ENCODE measurements around the gene MYO15B.

The MYO15B gene

DNA sequence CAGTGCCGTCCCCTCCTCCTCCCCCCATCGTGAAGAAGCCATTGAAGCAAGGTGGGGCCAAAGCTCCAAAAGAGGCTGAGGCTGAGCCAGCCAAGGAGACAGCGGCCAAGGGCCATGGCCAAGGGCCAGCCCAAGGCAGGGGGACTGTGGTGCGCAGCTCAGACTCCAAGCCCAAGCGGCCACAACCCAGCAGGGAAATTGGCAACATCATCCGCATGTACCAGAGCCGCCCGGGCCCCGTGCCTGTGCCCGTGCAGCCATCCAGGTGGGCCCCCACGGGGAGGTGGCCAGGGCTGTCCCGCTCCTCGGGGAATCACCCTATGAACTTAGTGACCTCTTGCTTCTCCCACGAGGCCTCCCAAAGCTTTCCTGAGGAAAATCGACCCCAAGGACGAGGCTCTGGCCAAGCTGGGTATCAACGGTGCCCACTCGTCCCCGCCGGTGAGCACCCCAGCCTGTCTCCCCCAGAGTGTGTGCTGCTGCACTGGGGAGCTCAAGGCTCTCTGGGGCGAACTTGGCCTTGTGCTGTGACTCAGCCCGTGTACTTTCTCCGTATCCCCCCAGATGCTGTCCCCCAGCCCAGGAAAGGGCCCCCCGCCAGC is 29.0 kb downstream of the MYO15B start:
- intact Hi-C loops (cut with DNase I), result no loop called here
- no peak for DNase-seq

DNA sequence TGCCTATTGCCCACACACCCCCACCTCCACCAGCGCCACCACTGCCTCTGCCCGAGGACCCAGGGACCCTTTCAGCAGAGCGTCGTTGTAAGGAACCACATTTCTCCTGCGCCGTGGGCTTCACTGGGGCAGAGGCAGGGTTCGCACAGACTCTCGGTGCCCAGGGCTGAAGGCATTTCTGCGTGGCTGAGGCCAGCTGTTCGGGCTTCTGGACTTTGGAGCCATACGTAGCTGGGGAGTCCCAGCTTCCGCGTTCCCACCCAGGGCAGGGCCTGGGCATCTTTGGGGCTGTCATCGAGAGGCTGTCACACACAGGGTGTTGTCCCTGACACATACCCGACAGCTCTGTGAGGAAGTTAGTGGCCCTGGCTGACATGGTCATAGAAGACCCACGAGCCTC is 29.6 kb downstream of the MYO15B start:
- intact Hi-C loops (cut with DNase I), result no loop called here
- DNase-seq, result no peak

DNA sequence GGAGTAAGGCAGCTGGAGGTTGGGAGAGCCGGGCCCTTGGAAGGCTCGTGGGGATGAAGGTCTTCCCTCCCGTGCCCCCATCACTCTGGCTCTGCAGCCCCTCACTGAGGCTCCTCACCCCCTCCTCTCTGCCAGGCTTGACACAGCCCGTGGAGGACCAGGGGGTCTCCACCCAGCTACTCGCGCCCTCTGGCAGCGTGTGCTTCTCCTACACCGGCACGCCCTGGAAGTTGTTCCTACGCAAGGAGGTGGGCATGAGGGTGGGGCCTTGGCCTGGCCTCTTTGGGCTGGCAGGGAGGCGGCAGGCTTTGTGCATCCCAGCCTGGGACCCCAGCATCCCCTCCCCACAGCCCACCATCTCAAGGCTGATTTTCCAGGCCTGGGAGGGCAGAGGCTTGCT is 30.1 kb downstream of the MYO15B start:
- DNase-seq, result no peak
- intact Hi-C loops (cut with DNase I), result no loop called here

DNA sequence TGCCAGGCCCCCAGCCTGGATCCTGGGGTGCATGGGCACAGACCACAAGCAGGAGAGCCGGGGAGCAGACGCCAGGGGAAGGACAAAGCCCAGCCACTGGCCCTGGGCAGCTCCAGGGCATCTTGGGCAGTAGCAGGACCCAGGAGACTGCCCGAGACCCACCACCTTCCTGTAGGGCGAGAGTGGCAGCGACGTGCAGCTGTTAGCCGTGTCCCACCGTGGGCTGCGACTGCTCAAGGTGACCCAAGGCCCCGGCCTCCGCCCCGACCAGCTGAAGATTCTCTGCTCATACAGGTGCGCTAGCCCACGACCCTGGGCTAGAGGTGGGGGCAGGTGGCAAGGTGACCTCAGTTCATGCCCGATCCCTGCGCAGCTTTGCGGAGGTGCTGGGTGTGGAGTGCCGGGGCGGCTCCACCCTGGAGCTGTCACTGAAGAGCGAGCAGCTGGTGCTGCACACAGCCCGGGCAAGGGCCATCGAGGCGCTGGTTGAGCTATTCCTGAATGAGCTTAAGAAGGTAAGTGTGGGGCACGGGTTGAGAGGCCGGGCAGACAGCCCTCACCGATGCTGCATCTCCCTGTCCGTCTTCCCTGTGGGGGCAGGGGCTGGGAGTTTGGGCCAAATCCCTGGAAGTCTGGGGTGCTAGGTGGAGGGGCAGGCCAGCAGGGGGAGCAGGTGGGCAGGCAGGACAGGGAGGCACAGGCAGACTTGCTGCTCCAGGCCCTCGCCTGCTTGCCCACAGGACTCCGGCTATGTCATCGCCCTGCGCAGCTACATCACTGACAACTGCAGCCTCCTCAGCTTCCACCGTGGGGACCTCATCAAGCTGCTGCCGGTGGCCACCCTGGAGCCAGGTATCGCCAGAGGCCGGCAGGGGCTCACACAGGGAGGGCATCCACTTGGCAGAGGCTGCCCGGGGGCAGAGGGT is 32.2 kb downstream of the MYO15B start:
- intact Hi-C loops (cut with DNase I), result no loop called here
- DNase-seq, result peak in 35 of 42 donors; percentile 30 to 72 (median 58)

DNA sequence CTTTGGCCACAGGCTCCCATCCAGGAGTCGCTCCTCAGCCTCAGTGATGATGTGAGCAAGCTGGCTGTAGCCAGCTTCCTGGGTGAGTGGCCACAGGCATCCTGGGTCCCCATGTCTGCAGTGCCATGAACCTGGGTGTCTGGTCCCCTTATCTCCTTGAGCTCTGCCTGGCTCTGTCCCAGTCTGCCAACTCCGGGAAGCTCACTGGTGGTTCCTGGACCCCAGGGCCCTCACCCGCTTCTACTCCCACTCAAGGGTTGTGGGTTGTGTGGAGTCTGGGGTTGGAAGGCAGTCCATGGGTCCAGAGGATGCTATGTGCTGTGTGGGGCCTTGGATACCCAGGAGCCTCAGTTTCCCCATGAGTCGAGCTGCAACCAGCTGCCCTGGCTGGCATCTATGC is 33.9 kb downstream of the MYO15B start:
- intact Hi-C loops (cut with DNase I), result no loop called here
- DNase-seq, result no peak

DNA sequence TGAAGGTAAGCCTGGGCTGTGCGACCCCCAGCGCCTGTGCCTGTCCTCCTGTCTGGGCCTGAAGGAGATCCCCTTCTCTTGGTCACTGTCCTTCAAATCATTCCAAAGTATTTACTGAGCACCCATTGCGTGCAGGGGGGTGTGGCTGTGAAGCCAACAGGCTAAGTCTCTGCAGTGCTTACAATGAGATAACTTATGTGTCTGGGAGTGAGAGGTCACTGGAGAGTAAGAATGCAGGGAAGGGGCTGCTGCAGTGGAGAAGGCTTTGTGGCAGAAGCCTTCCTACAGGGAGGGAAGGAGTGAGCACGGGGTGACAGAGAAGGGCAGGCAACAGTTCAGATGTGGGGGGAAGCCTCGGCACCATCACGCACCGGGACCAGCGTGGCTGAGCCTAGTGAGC is 34.5 kb downstream of the MYO15B start:
- no peak for DNase-seq
- intact Hi-C loops (cut with DNase I), result no loop called here

DNA sequence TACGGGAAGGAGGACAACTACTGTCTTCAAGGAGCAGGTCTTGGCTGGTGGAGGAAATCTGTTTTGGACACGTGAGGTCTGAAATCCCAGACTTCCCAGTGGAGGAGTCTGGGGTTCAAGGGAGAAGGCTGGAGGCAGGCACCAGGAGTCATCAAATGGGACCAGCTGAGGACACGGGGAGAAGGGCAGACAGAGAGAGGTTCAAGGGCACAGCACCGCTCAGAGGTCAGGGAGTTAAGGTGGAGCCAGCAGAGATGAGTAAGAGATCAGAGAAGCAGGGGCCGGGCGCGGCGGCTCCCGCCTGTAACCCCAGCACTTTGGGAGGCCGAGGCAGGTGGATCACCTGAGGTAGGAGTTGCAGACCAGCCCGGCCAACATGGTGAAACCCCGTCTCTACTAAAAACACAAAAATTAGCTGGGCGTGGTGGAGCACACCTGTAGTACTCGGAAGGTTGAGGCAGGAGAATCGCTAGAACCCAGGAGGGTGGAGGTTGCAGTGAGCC is 35.2 kb downstream of the MYO15B start:
- DNase-seq, result no peak
- intact Hi-C loops (cut with DNase I), result no loop called here

DNA sequence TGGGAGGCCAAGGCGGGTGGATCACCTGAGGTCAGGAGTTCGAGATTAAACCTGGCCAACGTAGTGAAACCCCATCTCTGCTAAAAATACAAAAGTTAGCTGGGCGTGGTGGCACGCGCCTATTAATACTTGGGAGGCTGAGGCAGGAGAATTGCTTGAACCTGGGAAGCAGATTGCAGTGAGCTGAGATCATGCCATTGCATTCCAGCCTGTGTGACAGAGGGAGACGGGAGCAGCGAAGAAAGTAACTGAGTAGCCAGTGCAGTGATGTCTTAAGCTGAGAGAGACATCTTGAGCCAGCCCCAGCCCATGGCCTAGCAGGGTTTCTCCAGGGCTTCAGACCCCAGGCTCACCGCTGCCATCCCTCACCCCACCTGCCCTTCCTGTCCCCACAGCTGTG is 35.8 kb downstream of the MYO15B start:
- no peak for DNase-seq
- intact Hi-C loops (cut with DNase I), result no loop called here

DNA sequence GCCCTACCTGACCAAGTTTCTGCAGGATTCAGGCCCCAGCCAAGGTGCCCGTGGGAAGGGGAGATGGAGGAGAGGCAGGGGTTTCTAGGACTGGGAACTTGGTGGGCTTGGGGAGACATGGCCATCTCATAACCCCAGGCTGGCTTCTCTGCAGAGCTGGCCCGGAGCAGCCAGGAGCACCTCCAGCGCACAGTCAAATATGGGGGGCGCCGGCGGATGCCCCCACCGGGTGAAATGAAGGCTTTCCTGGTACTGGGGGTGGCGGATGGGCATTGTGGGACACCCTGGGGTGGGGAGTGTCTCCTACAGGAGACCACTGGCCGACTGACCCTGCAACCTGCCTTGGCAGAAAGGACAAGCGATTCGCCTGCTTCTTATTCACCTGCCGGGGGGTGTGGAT is 36.4 kb downstream of the MYO15B start:
- no peak for DNase-seq
- intact Hi-C loops (cut with DNase I), result no loop called here

DNA sequence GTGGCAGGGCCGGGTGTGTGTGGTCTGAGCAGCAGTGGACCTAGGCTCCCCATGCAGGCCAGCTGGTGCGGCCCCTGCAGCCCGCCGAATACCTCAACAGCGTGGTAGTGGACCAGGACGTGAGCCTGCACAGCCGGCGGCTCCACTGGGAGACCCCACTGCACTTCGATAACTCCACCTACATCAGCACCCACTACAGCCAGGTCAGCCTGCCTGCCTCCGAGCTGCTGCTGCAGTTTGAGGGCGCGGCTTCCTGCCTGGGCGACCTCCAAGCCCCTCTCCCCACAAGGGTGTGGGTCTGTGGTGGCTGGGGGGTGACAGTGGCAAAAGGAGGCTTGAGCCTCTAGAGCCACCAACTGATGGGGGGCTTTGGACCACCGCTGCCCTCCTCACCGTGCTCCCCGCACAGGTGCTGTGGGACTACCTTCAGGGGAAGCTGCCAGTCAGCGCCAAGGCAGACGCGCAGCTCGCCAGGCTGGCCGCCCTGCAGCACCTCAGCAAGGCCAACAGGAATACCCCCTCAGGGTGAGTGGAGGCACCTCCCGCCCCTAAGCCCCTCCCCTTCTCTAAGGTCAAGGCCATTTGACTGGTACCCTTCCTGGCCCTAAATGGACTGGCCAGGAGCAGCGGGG is 37.2 kb downstream of the MYO15B start:
- no peak for DNase-seq
- intact Hi-C loops (cut with DNase I), result no loop called here

DNA sequence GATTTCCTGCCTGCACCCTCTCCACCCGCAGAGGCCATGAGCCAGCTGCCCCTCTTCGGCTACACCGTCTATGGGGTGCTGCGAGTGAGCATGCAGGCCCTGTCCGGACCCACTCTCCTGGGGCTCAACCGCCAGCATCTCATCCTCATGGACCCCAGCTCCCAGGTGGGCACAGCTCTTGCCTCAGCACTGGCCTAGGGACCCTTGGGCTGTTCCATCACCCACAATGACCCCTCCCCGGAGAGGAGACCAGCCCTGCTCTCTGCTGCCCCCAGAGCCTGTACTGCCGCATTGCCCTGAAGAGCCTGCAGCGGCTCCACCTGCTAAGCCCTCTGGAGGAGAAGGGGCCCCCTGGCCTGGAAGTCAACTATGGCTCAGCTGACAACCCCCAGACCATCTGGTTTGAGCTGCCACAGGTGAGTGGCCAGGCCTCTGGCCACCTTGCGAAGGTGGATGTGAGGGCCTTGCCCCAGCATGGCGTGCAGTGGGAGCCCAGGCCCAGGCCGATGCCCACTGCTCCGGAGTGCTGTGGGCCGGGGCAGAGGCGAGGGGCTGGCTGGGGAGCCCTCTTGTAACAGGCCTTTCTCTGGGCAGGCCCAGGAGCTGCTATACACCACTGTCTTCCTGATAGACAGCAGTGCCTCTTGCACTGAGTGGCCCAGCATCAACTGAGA is 38.4 kb downstream of the MYO15B start:
- peak in 36 of 42 donors; percentile 30 to 77 (median 58) for DNase-seq
- intact Hi-C loops (cut with DNase I), result no loop called here

DNA sequence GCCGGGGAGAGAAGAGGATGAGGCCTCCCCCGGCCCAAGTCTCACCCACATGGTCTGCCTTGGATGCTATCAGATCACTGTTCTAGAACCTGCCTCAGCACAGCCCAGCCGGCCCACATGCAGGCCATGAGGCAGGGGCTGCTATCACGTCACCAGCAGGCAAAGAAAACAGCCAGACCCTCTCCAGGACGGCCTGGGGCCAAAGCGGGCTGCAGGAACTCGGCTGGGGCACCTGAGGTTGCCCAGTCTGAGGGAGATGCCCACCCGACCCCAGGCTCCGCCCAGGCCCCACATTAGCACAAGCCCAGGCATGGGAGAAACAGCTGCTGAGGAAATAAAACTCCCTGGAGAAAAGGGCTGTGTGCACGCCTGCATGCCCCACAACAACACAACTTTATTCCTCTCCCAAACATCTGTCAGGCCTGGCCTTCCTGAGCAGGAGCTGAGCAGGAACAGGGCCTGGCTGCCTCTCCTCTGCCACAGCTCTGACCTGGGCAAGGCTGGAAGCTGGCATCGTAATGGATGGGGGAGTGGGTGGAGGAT is 39.0 kb downstream of the MYO15B start:
- intact Hi-C loops (cut with DNase I), result no loop called here
- no peak for DNase-seq

DNA sequence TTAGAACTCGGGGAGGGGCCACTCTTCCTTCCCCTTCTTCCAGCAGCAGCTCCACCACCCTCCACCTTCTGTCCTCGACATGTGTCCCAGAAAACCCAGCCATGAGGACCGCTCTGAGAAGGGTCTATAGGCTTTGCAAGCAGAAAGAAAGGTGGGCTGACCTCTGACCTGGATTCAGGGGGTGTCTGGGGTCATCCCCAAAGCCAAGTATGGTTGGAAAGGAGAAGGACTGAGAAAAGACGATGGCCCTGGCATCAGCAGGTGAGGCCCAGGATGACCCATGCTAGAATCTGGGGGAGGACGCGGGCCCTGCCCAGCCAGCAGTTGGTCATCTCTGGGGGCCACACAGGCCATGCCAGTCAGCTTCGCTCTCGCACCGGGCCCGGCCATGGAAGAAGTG is 39.5 kb downstream of the MYO15B start:
- no peak for DNase-seq
- intact Hi-C loops (cut with DNase I), result no loop called here

DNA sequence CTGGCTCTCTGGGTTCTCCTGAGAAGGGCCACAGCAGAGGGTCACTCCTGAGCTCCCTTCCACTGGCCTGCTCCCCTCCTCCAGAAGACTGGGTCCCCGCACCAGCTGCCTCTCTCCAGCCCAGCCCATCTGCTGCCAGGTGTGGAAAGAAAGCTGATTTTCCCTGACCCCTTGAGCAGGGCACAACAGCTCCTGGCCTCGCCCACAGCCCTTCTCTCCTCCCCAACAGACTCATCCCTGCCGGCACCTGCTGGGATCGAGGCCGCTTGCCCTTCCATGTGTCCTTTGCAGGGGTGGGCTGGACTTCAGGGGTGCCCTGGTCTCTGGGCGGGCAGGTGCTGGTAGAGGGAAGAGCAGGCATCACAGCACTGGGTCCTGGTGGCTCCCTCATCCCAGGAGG is 40.8 kb downstream of the MYO15B start:
- no peak for DNase-seq
- intact Hi-C loops (cut with DNase I), result no loop called here

DNA sequence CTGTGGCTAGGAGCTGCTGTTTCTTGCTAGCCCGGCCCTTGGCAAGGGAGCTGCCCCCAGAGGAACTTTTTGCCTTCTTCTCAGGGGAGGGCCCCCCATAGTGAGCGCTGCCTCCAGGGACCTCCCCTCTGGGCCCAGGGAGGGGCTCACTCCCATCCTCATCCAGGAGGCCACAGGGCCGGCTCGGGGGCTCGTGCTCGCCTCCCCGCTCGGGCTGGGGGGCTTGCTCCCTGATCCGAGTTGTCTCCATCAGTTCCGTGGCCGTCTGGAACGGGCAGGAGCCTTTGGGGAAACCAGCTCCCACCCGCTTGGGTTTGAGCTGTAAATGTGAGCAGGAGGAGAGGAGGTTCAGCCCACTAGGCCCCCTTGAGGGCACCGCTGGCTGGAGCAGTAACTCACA is 41.6 kb downstream of the MYO15B start:
- intact Hi-C loops (cut with DNase I), result no loop called here
- DNase-seq, result no peak

DNA sequence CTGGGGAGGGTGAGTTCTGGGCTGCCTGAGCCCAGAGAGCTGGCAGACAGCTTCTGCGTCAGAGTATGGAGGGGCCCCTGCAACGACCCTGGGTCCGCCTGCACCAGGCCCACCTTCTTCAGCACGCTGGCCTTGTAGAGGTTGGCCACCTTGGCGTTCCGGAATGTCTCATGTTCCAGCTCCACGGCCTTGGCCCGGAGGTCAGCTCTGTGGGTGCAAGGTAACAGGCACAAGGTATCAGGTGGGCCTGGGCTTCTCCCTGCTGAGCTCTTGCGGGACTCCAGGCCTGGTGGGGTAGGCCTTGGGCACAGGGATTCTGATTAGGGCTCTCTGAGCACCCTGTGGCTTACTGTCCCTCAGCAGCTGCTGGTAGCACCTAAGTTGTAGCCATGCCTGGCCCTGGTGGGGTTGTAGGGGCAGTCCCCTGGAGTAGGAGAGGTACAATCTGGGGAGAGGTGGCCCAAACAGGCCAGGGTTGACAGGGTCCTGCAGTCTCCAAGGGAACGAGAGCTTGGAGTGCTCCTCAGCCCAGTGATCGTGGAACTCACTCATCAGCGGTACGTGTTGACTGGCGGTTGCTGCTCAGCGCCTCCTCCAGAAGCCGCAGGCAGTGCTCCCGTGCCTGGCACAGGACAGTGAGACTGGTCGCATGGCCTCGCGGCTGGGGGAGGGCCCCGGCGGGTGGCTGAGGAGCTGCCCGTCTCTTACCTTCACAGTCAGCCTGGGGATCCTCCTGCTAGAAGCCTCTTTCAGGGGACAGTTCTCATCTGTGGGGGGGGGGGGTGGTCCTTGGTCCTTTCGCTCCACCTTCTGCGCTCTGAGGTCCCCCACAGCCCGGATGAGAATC is 42.7 kb downstream of the MYO15B start:
- intact Hi-C loops (cut with DNase I), result no loop called here
- DNase-seq, result no peak

DNA sequence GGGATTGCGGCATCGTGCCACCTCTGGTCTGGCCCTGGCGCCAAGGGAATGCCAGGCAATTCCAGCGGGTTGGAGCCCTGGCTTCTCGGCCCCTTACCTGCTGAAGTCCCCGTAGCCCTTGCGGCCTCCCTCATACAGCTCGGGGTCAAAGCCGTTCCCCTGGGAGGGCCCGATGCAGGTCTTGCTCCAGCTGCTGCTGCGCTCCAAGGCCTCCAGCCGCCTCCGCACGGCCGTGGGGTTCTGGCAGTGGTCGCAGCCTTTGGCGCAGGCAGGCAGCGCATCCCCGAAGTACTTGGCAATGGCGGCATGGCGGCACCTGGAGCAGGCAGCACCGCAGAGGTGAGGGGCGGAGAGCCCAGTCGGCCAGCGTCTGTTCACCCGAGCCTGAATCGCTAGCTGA is 43.8 kb downstream of the MYO15B start:
- intact Hi-C loops (cut with DNase I), result no loop called here
- no peak for DNase-seq

DNA sequence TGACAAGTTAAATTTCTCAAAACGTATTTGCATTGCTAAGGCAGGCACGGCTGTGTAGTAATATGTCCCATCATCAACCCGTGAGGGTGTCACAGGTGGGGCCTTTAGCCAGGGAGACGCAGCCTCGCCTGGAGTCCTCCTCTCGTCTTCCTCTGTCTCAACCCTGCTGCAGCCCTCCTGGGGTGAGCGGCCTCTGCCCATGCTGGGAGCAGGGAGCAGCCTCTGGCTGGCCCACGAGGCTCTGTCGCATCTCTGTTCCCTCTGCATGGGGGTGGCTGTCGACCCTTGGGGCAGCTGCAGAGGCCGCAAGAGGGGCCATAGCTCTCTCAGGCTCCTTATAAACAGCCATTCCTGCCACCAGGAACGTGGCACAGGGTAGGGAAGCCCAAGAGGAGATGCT is 44.8 kb downstream of the MYO15B start:
- intact Hi-C loops (cut with DNase I), result no loop called here
- DNase-seq, result no peak
